HG03175 (cell line): ENCODE measurements around the gene SUN3.
"Not testable (repeated sequence)": the region's sequence is repeated elsewhere in the genome, so short reads cannot be mapped to it uniquely, and the experiment has no call there.

ENCODE experiments used
- ATAC-seq: cut with Tn5 transposase; IDR thresholded peaks from one replicate; pipeline ENCODE4 v1.9.1; 2021; ENCODE audit warnings: mild to moderate bottlenecking, moderate library complexity; ENCODE audit not compliant: unreplicated experiment

Gene SUN3

GRCh38 chr7:47946581-47947354 lies 82.1 kb downstream of the SUN3 start:
- no peak for ATAC-seq

GRCh38 chr7:47945261-47946015 lies 83.5 kb downstream of the SUN3 start:
- ATAC-seq: peak; percentile 53

GRCh38 chr7:47944536-47945260 lies 84.2 kb downstream of the SUN3 start:
- no peak for ATAC-seq

GRCh38 chr7:47943676-47944474 lies 85.0 kb downstream of the SUN3 start:
- ATAC-seq: no peak

- ATAC-seq: not testable (repeated sequence)
These were observed 86.3 kb downstream of the SUN3 start for GRCh38 chr7:47942651-47943050.

GRCh38 chr7:47942132-47942531 lies 86.8 kb downstream of the SUN3 start:
- ATAC-seq: no peak

GRCh38 chr7:47941136-47941844 lies 87.6 kb downstream of the SUN3 start:
- no peak for ATAC-seq

- no peak for ATAC-seq
These were observed 88.6 kb downstream of the SUN3 start for GRCh38 chr7:47940088-47941013.

GRCh38 chr7:47939425-47940036 lies 89.4 kb downstream of the SUN3 start:
- ATAC-seq: no peak

- no peak for ATAC-seq
These were observed 90.2 kb downstream of the SUN3 start for GRCh38 chr7:47938574-47939165.

- peak; percentile 58 for ATAC-seq
These were observed 91.0 kb downstream of the SUN3 start for GRCh38 chr7:47937711-47938573.
